Adrenal gland (tissue), 12 donors: Measurements from ENCODE around the gene DNAH1. TPM values are rescaled to one million over a fixed set of nuclear protein-coding genes. Genes with fewer than 3 reads are reported as not detected.

ENCODE experiments used
- DNase-seq, 7 donors: peaks; one replicate each; pipeline ENCODE4 v3.0.0-alpha.2; 2019 to 2020
- H3K27ac ChIP-seq, 5 donors: fragments of 200-600 bp; sonication (generic) in 4 of 5; 1 replicate in 3 of 5; 2 replicates in 2 of 5; pipeline versions ENCODE4 v1.5.1 to v1.8.0; 2016 to 2020; ENCODE audit warnings: mild to moderate bottlenecking in 1 of 5
- H3K27me3 ChIP-seq: fragments of 200-600 bp; 2 replicates; pipeline ENCODE4 v1.8.0; 2021
- H3K36me3 ChIP-seq, 2 donors: fragments of 200-600 bp; replicated peaks in 1 of 2; 1 replicate in 1 of 2; 2 replicates in 1 of 2; pipeline versions ENCODE4 v1.5.1 to v1.8.0; 2018 to 2022
- H3K4me1 ChIP-seq, 2 donors: fragments of 200-600 bp; replicated peaks in 1 of 2; 1 replicate in 1 of 2; 2 replicates in 1 of 2; pipeline versions ENCODE4 v1.5.1 to v1.8.0; 2018 to 2021
- H3K4me3 ChIP-seq, 4 donors: fragments of 200-600 bp; sonication (generic) in 3 of 4; one replicate each; pipeline ENCODE4 v1.5.1; 2016 to 2018
- H3K9me3 ChIP-seq, 3 donors: fragments of 200-600 bp; sonication (generic) in 1 of 3; replicated peaks in 1 of 3; 1 replicate in 2 of 3; 2 replicates in 1 of 3; pipeline versions ENCODE4 v1.5.1 to v1.8.0; 2016 to 2021
- CTCF ChIP-seq, 6 experiments: fragments of 450-650 bp in 4 of 6; fragments of 200-600 bp in 2 of 6; sonication (generic) in 1 of 6; IDR thresholded peaks; 1 replicate in 5 of 6; 2 replicates in 1 of 6; pipeline versions ENCODE4 v1.5.1 to v1.8.0; 2016 to 2021; ENCODE audit warnings: antibody characterized with exemption in 6 of 6, mild to moderate bottlenecking in 2 of 6, moderate library complexity in 1 of 6
- POLR2A ChIP-seq, 2 donors: fragments of 450-650 bp; IDR thresholded peaks; one replicate each; pipeline ENCODE4 v1.6.1; 2017; ENCODE audit warnings: antibody characterized with exemption in 2 of 2, mild to moderate bottlenecking in 2 of 2, moderate library complexity in 1 of 2
- WGBS, 4 donors: extraction: QIAGEN DNeasy Blood & Tissue Kit in 2 of 4; methylation state at CpG; one replicate each; pipeline versions ENCODE4 v1.1.5 to v1.1.7; 2013 to 2017; 5-methylcytosine and 5-hydroxymethylcytosine counted together
- intact Hi-C, 2 donors: fragments of 100-400 bp; cut with DNase I; formaldehyde crosslinking; loops; one replicate each; pipeline versions ENCODE4 v1.14.1 to v1.15.0; 2022 to 2023
- polyA plus RNA-seq, 3 donors: library from polyadenylated mRNA; stranded (reverse); fragments of 200-250 nt in 2 of 3; fragments of 350-450 nt in 1 of 3; fragmentation: Illumina TruSeq in 1 of 3; extraction: RNeasy Lipid Tissue Mini Kit (QIAGEN cat#74804) in 1 of 3; gene quantifications; one replicate each; pipeline ENCODE4 v1.2.3, GENCODE V29; 2013 to 2014
- total RNA-seq, 9 donors: library from RNA; depleted of rRNA in 4 of 9; stranded (reverse); fragments of >200 nt in 4 of 9; fragments of 120-200 nt in 1 of 9; fragmentation: NEBNext Ultra II Directional in 1 of 9; extraction: Animal tissue kit (Norgen Biotek cat#: 25700) in 1 of 9; gene quantifications; one replicate each; pipeline versions ENCODE4 v1.1.0 to v1.2.4, GENCODE V29; 2013 to 2023
- donor health status: healthy with polysubstance abuse.
- donor health status: Bipolar disorder and iron deficiency.
- donor health status: DM: yes; HTN: yes; CAD: no.
- donor health status: DM: no; HTN: no; CAD: no.
- donor health status: DM: no; HTN: no; CAD: no.
- donor health status: DM: yes; HTN: yes; CAD: no.

Gene DNAH1
- total and polyA plus RNA-seq, 12 donors: 2.1 to 24.4 (median 9.0) TPM

GRCh38 chr3:52350981-52351761, 35.1 kb downstream of the DNAH1 start:
- H3K4me3 ChIP-seq: no peak overlapping the region
- TF ChIP-seq CTCF (IDR thresholded peaks at IDR 0.05) (no peak), POLR2A (IDR thresholded peaks at IDR 0.05) (no peak)
- no peaks in the 10 kb centered on the region for H3K36me3 ChIP-seq
- 90 to 98% (median 95%) methylated on average over 9 to 11 of the region's 11 CpGs for WGBS, 4 donors
- no peaks in the 10 kb centered on the region for H3K27me3 ChIP-seq
- no peaks in the 10 kb centered on the region for H3K9me3 ChIP-seq
- DNase-seq: no peak
- H3K27ac ChIP-seq: no peak overlapping the region
- intact Hi-C loops: no loop called here
- peaks cover 11 to 12% of the 10 kb centered on the region in 2 donors for H3K4me1 ChIP-seq

DNA sequence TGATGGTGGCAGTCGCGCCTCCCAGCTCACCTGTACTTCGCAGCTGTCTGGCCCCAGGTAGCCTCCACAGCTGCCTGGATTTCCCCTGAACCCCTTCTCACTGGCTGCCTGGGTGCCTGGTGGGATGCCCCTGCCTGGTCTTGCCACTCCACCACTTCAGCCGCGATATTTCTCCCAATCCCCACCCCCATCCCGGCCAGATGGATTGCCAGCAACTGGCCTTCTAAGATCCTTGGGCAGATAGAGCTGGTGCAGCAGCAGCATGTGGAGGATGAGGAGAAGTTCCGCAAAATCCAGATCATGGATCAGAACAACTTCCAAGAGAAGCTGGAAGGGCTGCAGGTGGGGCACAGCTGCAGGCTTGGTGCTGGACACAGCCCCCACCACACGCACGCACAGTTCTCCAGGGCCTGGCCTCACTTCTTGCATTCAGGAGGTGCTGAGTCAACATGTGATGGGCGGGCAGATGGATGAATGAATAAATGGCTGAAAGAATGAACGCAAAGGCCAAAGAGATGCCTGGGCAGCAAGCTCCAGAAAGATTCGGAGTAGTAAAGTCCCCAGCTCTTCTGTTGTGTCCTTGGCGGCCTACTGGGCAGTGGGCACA, 35.7 kb downstream of the DNAH1 start:
- H3K27me3 ChIP-seq: no peaks in the 10 kb centered on the region
- 93 to 97% (median 95%) methylated on average over 13 of the region's 13 CpGs for WGBS, 4 donors
- peaks cover 6% of the 10 kb centered on the region in 2 donors for H3K4me1 ChIP-seq
- H3K36me3 ChIP-seq: no peaks in the 10 kb centered on the region
- intact Hi-C loops: no loop called here
- no peak overlapping the region for H3K4me3 ChIP-seq
- no peak overlapping the region for H3K27ac ChIP-seq
- no peak for DNase-seq
- H3K9me3 ChIP-seq: no peaks in the 10 kb centered on the region
- TF ChIP-seq CTCF (IDR thresholded peaks at IDR 0.05) (no peak), POLR2A (IDR thresholded peaks at IDR 0.05) (no peak)

GRCh38 chr3:52352566-52352965, 36.4 kb downstream of the DNAH1 start:
- Histone ChIP-seq H3K27ac (no peak overlapping the region), H3K27me3 (no peaks in the 10 kb centered on the region), H3K9me3 (no peaks in the 10 kb centered on the region), H3K4me1 (peaks cover 0 to under 1% of the 10 kb centered on the region in 2 donors), H3K36me3 (no peaks in the 10 kb centered on the region), H3K4me3 (no peak overlapping the region)
- DNase-seq: no peak
- 94 to 100% (median 96%) methylated on average over 1 to 9 of the region's 9 CpGs for WGBS, 4 donors
- intact Hi-C loops: no loop called here
- TF ChIP-seq POLR2A (IDR thresholded peaks at IDR 0.05) (no peak), CTCF (IDR thresholded peaks at IDR 0.05) (no peak)

GRCh38 chr3:52353291-52353855, 37.3 kb downstream of the DNAH1 start:
- DNase-seq: peak in 1 of 7 donors; percentile 42
- TF ChIP-seq CTCF (IDR thresholded peaks at IDR 0.05): no peak
- TF ChIP-seq POLR2A (IDR thresholded peaks at IDR 0.05): no peak
- H3K9me3 ChIP-seq: no peaks in the 10 kb centered on the region
- H3K27ac ChIP-seq: no peak overlapping the region
- H3K4me3 ChIP-seq: no peak overlapping the region
- WGBS, 4 donors: 62 to 80% (median 68%) methylated on average over 12 to 16 of the region's 16 CpGs
- H3K4me1 ChIP-seq: no peaks in the 10 kb centered on the region
- intact Hi-C loops: no loop called here
- H3K36me3 ChIP-seq: no peaks in the 10 kb centered on the region
- no peaks in the 10 kb centered on the region for H3K27me3 ChIP-seq
